Stimulated activated CD4-positive, alpha-beta T cell treated with anti-CD3 and anti-CD28 coated beads, TNF-alpha, amount 100 ng/mL, for 4 hours (primary cell): ENCODE data around the gene MAP3K5.
"Not testable (repeated sequence)": the region's sequence is repeated elsewhere in the genome, so short reads cannot be mapped to it uniquely, and the experiment has no call there.

Experiments used
- DNase-seq, 3 experiments: peaks; one replicate each; pipeline ENCODE4 v3.0.0-alpha.2; 2020; ENCODE audit warnings: low read depth in 3 of 3

The MAP3K5 gene

GRCh38 chr6:136609873-136610706 lies 182.2 kb downstream of the MAP3K5 start:
- DNase-seq = no peak

DNA sequence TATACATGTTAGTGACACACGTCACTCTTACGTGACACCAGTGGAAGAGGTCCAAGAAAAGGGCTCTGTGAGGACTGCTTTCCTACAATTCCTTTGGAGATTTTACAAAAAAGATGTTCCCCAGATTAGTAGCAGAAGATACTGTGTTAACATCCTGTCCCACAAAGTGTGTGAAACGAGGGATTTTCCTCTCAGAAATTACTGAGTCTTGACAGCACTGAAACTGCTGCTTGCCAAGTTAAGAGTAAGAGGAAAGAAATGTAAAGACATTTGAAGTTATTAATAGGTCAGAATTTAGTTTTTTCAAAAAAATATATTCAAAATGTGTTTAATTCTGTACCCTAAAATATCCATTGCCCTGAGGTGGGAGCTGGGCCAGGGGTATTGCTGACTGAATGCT lies 183.3 kb downstream of the MAP3K5 start:
- no peak for DNase-seq

DNA sequence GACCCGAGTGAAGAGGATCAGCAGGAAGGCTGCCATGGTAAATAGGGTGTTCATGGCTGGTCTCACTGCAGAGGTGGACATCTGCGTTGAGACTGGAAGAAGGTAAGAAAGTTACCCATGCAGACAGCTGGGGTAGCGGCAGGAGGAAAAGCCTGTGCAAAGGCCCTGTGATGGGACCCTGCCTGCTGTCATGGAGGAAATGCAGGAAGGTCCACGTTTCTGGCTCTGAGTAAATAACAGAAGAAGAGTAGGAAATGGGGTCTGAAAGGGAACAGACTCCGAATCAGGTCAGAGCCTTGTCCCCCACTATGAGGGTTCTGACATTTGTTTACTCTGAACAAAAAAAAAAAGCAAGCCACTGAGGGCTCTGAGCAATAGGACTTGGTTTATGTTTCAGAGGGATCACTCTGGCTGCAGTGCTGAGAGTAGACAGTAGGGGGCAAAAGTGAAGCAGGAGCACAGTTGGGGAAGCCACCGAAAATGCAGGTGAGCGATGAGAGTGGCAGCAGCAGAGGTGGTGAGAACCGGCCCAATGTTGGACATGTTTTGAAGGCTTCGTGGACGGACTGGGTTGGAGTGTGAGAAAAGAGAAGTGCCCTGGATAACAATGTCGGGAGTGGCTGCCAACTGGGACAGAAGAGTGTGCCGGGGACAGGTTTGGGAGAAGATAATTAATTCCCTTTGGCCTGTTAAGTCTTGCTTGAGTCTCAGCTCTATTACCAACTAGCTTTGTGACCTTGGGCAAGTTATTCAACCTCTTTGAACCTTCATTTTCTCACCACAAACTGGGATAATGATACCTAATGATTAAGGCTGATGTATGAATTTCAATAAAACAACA lies 184.1 kb downstream of the MAP3K5 start:
- peak; percentile 52 to 63 (median 59) for DNase-seq

DNA sequence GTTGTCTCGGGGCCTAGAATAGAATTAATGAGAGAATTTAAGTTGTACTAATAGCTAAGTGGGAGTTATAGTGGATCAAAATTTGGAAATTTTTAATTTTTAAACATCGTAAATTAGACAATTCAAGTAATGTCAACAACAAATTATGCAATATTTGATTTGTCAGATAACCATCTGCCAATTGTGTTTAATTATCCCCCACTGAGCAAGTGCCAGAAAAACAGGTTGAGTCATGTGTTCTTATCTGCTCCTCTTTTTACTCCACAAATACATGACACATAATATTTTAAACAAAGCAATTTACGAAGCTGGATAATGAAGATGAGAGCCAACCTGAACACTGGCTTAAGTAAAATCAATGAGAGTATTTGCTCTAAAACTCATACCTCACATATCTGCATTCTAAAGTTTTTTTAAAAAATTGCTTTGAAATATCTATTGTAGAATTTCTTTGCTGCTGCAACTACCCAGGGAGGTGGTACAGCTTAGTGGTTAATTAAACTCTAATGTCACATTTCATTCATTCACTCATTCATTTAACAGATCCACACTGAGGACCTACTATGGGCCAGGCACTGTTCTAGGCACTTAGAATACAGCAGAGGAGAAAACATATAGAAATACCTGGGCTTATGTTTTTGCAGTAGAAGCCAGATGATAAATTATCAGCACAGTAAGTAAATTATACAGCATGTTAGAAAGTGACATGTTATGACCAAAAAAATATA lies 184.9 kb downstream of the MAP3K5 start:
- DNase-seq = no peak

DNA sequence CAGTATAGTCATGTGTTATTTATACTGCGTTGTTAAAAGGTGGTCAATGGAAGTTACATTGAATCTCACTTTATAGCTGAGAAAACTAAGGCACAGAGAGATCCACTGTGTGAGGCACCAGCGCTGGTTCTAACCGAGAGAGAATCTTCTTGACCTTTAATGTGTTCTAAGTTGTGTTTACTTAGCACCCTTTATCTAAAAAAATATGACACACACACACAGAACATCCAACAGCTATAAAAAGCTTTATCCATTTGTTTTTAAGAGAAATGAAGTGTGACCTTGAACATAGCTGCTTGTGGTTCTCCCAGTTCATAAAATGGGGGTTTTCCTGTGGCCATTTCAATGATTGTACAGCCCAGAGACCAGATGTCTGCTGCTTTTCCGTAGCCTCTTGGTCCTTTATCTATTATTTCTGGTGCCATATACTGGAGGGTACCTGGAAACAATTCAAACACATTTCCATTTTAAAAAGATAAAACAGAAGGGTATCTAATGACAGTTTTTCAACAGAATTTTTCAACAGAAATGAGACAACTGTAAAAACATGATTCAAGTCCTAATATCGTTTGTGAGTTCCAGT lies 187.3 kb downstream of the MAP3K5 start:
- DNase-seq = no peak

- DNase-seq = no peak
Observed at GRCh38 chr6:136604328-136604825, 187.9 kb downstream of the MAP3K5 start.

- no peak for DNase-seq
Observed at GRCh38 chr6:136600818-136601217, 191.5 kb downstream of the MAP3K5 start.

GRCh38 chr6:136599329-136600011 lies 192.8 kb downstream of the MAP3K5 start:
- no peak for DNase-seq

- no peak for DNase-seq
Observed at GRCh38 chr6:136598048-136598447, 194.2 kb downstream of the MAP3K5 start.

- DNase-seq = no peak
Observed at GRCh38 chr6:136594671-136595070, 197.6 kb downstream of the MAP3K5 start.

- DNase-seq = no peak
Observed at GRCh38 chr6:136593748-136594490, 198.4 kb downstream of the MAP3K5 start.

DNA sequence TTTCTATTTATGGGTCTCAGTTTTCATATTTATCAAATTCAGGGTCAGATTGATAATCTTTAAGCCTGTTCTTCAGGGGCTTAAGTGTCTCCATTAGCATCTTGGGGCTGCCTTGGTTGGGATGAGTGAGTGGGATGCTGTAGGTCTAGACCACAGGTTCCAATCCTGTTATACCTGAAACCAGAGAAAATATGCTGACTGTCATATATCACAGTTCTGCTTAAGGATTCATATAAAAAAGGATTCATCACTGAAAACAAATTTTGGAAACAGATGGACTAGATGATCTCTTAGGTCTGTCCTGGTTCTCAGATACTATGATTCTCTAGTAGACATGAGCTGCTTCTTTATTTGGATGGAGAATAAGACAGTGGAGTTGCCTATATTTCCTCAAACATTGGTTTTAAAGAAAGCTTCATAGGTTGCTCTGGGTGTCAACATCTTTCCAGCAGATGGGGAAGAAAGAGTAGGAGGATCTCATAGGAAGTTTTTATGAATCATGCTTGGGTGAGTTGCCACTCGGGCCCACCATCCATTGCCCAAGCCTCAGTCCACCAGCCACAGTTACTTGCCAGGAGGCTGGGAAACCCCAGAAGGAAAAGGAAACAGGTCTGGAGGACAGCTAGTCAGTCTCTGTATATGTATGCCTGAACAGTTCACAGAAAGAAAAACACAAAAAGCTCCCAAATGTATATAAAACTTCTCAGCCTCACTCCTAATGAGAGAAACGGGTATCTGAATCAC lies 199.2 kb downstream of the MAP3K5 start:
- no peak for DNase-seq

DNA sequence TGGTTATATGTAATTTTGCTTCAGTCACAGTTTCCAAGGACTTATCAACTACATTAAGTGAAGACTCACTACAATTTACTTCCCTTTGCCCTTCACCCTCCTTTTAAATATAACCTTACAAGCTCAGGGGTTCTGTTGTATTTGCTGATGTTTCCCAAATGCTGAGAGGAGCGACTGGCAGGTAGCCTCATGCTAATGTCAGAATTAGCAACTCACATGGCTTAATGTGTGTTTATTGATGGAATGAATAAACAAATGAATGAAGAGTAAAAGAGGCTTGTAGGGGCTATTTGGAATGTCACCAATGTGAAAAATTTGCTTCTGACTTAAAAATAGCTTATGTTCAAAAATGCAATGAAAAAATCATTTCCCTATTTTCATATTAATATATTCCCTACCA lies 200.7 kb downstream of the MAP3K5 start:
- no peak for DNase-seq

GRCh38 chr6:136590846-136591245 lies 201.4 kb downstream of the MAP3K5 start:
- DNase-seq = not testable (repeated sequence)

DNA sequence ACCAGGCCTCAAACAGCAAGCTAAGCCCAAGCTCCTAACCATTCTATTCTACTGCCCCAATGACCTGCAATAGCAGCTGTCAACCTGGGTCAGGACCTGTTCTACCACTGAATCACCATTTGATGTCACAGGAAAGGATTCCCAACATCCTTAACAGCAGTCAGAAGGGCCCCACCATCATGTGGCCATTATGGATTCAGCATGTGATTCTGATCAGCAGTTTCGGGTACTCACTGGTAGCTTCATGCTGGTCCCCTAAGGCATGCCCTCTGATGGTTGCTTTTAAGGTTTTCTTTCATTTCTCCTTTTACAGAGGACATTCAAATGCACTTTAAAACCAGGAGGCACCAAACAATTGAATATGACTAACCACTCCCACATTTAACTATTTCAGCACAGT lies 204.8 kb downstream of the MAP3K5 start:
- DNase-seq = no peak

- no peak for DNase-seq
Observed at GRCh38 chr6:136586295-136586694, 206.0 kb downstream of the MAP3K5 start.

DNA sequence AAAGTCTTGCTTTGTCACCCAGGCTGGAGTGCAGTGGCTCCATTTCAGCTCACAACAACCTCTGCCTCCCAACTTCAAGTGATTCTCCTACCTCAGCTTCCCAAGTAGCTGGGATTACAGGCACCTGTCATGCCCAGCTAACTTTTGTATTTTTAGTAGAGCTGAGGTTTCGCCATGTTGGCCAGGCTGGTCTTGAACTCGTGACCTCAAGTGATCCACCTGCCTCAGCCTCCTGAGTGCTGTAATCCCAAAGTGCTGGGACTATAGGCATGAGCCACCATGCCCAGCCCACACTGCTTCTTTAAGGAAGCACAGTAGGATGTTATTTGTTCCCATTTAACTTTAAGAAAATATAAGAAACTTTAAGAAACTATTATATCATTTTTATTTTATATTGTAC lies 206.8 kb downstream of the MAP3K5 start:
- DNase-seq = not testable (repeated sequence)

- not testable (repeated sequence) for DNase-seq
Observed at GRCh38 chr6:136584290-136584689, 208.0 kb downstream of the MAP3K5 start.

GRCh38 chr6:136582711-136583471 lies 209.4 kb downstream of the MAP3K5 start:
- DNase-seq = no peak
